IMR-90 (cell line): ENCODE measurements around the gene ATG4A. TPM values are rescaled to one million over a fixed set of nuclear protein-coding genes. Genes with fewer than 3 reads are reported as not detected.

Experiments
- ATAC-seq: fragments of 200-7000 bp; cut with Tn5 transposase; 2 replicates; pipeline ENCODE4 v1.9.1; 2020; ENCODE audit warnings: low read depth, mild to moderate bottlenecking, moderate library complexity
- BruUV-seq: library from RNA; stranded (reverse); fragments of 400-500 nt; replicated peaks from 2 replicates; lab custom pipeline; 2021; lab: Mats Ljungman, UMichigan
- CTCF ChIA-PET: fragments of 300-600 bp; formaldehyde crosslinking; extraction: SDS; loops from one replicate; lab custom pipeline; 2021; ENCODE audit warnings: antibody characterized with exemption; lab: Yijun Ruan, JAX
- POLR2A ChIA-PET: fragments of 300-600 bp; sonication (Branson Sonifier 250); formaldehyde crosslinking; loops from one replicate; lab custom pipeline; 2022; ENCODE audit warnings: antibody characterized with exemption; ENCODE audit not compliant: unreplicated experiment; lab: Charles Lee
- DNase-seq: peaks from one replicate; pipeline ENCODE4 v3.0.0; 2013
- H2AFZ ChIP-seq: replicated peaks from 2 replicates; pipeline ENCODE3; 2013; ENCODE audit warnings: low read length, mild to moderate bottlenecking; ENCODE audit not compliant: poor library complexity
- H2AK5ac ChIP-seq: 2 replicates; pipeline ENCODE4 v1.6.1; 2013; ENCODE audit warnings: low read depth, low read length, inconsistent platforms
- H2AK9ac ChIP-seq: replicated peaks from 2 replicates; pipeline ENCODE3; 2013; ENCODE audit warnings: mild to moderate bottlenecking, low read depth, low read length, moderate library complexity; ENCODE audit not compliant: poor library complexity
- H2BK120ac ChIP-seq: 2 replicates; pipeline ENCODE4 v1.6.1; 2013; ENCODE audit warnings: low read depth, low read length, inconsistent platforms
- H2BK15ac ChIP-seq: 3 replicates; pipeline ENCODE4 v1.6.1; 2013; ENCODE audit warnings: low read depth, low read length, inconsistent platforms
- H2BK20ac ChIP-seq: 2 replicates; pipeline ENCODE4 v1.6.1; 2013; ENCODE audit warnings: low read depth, mild to moderate bottlenecking, inconsistent platforms, low read length, moderate library complexity
- H2BK5ac ChIP-seq: 2 replicates; pipeline ENCODE4 v1.6.1; 2013; ENCODE audit warnings: mild to moderate bottlenecking, low read depth, low read length, inconsistent platforms; ENCODE audit not compliant: poor library complexity, severe bottlenecking
- H3K14ac ChIP-seq: replicated peaks from 2 replicates; pipeline ENCODE4 v1.6.1; 2013; ENCODE audit warnings: low read depth, low read length, inconsistent platforms
- H3K18ac ChIP-seq: 2 replicates; pipeline ENCODE4 v1.6.1; 2013; ENCODE audit warnings: low read depth, low read length, control low read depth
- H3K23ac ChIP-seq: 2 replicates; pipeline ENCODE4 v1.6.1; 2013; ENCODE audit warnings: low read depth, low read length, inconsistent platforms
- H3K27ac ChIP-seq: 2 replicates; pipeline ENCODE4 v1.5.1; 2013; ENCODE audit warnings: mild to moderate bottlenecking, control low read depth, low read length; ENCODE audit not compliant: insufficient read depth
- H3K27me3 ChIP-seq: 2 replicates; pipeline ENCODE4 v1.6.1; 2013; ENCODE audit warnings: low read length; ENCODE audit not compliant: control insufficient read depth, insufficient read depth
- H3K36me3 ChIP-seq: 2 replicates; pipeline ENCODE4 v1.6.1; 2013; ENCODE audit warnings: low read length, mixed read lengths; ENCODE audit not compliant: control insufficient read depth, insufficient read depth
- H3K4ac ChIP-seq: 2 replicates; pipeline ENCODE4 v1.6.1; 2013; ENCODE audit warnings: low read depth, low read length, inconsistent platforms
- H3K4me1 ChIP-seq: 2 replicates; pipeline ENCODE4 v1.6.1; 2013; ENCODE audit warnings: low read length, mixed read lengths; ENCODE audit not compliant: control insufficient read depth, insufficient read depth
- H3K4me2 ChIP-seq: 2 replicates; pipeline ENCODE4 v1.6.1; 2013; ENCODE audit warnings: low read depth, mild to moderate bottlenecking, control low read depth, low read length, moderate library complexity
- H3K4me3 ChIP-seq: 2 replicates; pipeline ENCODE4 v1.5.1; 2013; ENCODE audit warnings: low read depth, mild to moderate bottlenecking, control low read depth, low read length, moderate library complexity; ENCODE audit not compliant: insufficient read depth
- H3K56ac ChIP-seq: 2 replicates; pipeline ENCODE4 v1.6.1; 2013; ENCODE audit warnings: low read length, inconsistent platforms; ENCODE audit not compliant: insufficient read depth; ENCODE audit errors: extremely low read depth
- H3K79me1 ChIP-seq, 2 experiments: 2 replicates each; pipeline ENCODE4 v1.6.1; 2013; ENCODE audit warnings: low read length in 2 of 2, inconsistent platforms in 1 of 2, low read depth in 1 of 2
- H3K9ac ChIP-seq: 2 replicates; pipeline ENCODE4 v1.6.1; 2013; ENCODE audit warnings: low read depth, low read length, control low read depth
- H3K9me1 ChIP-seq: 2 replicates; pipeline ENCODE4 v1.6.1; 2013; ENCODE audit warnings: low read length, inconsistent platforms; ENCODE audit not compliant: insufficient read depth
- H3K9me3 ChIP-seq: 2 replicates; pipeline ENCODE4 v1.6.1; 2013; ENCODE audit warnings: low read length; ENCODE audit not compliant: control insufficient read depth, insufficient read depth
- H4K20me1 ChIP-seq: 2 replicates; pipeline ENCODE4 v1.6.1; 2013; ENCODE audit warnings: low read length, inconsistent platforms; ENCODE audit not compliant: insufficient read depth
- H4K5ac ChIP-seq: 2 replicates; pipeline ENCODE4 v1.6.1; 2013; ENCODE audit warnings: mild to moderate bottlenecking, low read depth, low read length, control low read depth
- H4K8ac ChIP-seq, 2 experiments: 2 replicates each; pipeline ENCODE4 v1.6.1; 2013; ENCODE audit warnings: low read depth in 2 of 2, low read length in 2 of 2, control low read depth in 1 of 2, inconsistent platforms in 1 of 2
- H4K91ac ChIP-seq: 2 replicates; pipeline ENCODE4 v1.6.1; 2013; ENCODE audit warnings: low read depth, low read length, inconsistent platforms; ENCODE audit not compliant: insufficient read depth
- BHLHE40 ChIP-seq: fragments of 150-350 bp; IDR thresholded peaks from 2 replicates; pipeline ENCODE4 v1.6.1; 2016; ENCODE audit warnings: mild to moderate bottlenecking, low read depth, low read length
- CEBPB ChIP-seq: IDR thresholded peaks from 2 replicates; pipeline ENCODE4 v1.6.1; 2012; ENCODE audit warnings: low read depth, low read length, improper control_type of control experiment
- CHD1 ChIP-seq: IDR thresholded peaks from 2 replicates; pipeline ENCODE4 v1.6.1; 2012; ENCODE audit warnings: low read depth, low read length, improper control_type of control experiment
- ELK1 ChIP-seq: fragments of 150-350 bp; IDR thresholded peaks from 2 replicates; pipeline ENCODE4 v1.6.1; 2016; ENCODE audit warnings: low read depth, mild to moderate bottlenecking, low read length, moderate library complexity, borderline replicate concordance
- FOS ChIP-seq: fragments of 150-350 bp; IDR thresholded peaks from 2 replicates; pipeline ENCODE4 v1.6.1; 2016; ENCODE audit warnings: low read depth, low read length
- MAFK ChIP-seq: IDR thresholded peaks from 2 replicates; pipeline ENCODE4 v1.6.1; 2012; ENCODE audit warnings: low read depth, low read length, improper control_type of control experiment
- MAZ ChIP-seq: IDR thresholded peaks from 2 replicates; pipeline ENCODE4 v1.6.1; 2012; ENCODE audit warnings: low read depth, mild to moderate bottlenecking, low read length, improper control_type of control experiment, moderate library complexity, borderline replicate concordance
- MXI1 ChIP-seq: IDR thresholded peaks from 2 replicates; pipeline ENCODE4 v1.6.1; 2012; ENCODE audit warnings: low read depth, mild to moderate bottlenecking, low read length, moderate library complexity, borderline replicate concordance
- NFE2L2 ChIP-seq: fragments of 150-350 bp; IDR thresholded peaks from 2 replicates; pipeline ENCODE4 v1.6.1; 2016; ENCODE audit warnings: low read depth, mild to moderate bottlenecking, low read length
- POLR2A ChIP-seq: IDR thresholded peaks from 2 replicates; pipeline ENCODE4 v1.6.1; 2012; ENCODE audit warnings: mild to moderate bottlenecking, low read depth, low read length
- RAD21 ChIP-seq: IDR thresholded peaks from 2 replicates; pipeline ENCODE4 v1.6.1; 2012; ENCODE audit warnings: low read length, improper control_type of control experiment
- RCOR1 ChIP-seq: IDR thresholded peaks from 2 replicates; pipeline ENCODE4 v1.6.1; 2012; ENCODE audit warnings: mild to moderate bottlenecking, low read length, improper control_type of control experiment; ENCODE audit not compliant: insufficient replicate concordance
- RFX5 ChIP-seq: IDR thresholded peaks from 2 replicates; pipeline ENCODE4 v1.8.0; 2012; ENCODE audit warnings: low read depth, mild to moderate bottlenecking, low read length, moderate library complexity
- SMC3 ChIP-seq: fragments of 150-350 bp; IDR thresholded peaks from 2 replicates; pipeline ENCODE4 v1.6.1; 2016; ENCODE audit warnings: low read depth, mild to moderate bottlenecking, antibody characterized with exemption, low read length, moderate library complexity
- USF2 ChIP-seq: fragments of 150-350 bp; IDR thresholded peaks from 2 replicates; pipeline ENCODE4 v1.6.1; 2017; ENCODE audit warnings: mild to moderate bottlenecking, antibody characterized with exemption, low read length, low read depth
- WGBS, 2 experiments: methylation state at CpG; one replicate each; pipeline versions ENCODE4 v1.1.5 to v1.1.7; 2013; ENCODE audit warnings: missing lambda C conversion rate in 2 of 2; ENCODE audit not compliant: insufficient read length in 1 of 2; ENCODE audit errors: extremely low coverage in 2 of 2; 5-methylcytosine and 5-hydroxymethylcytosine counted together
- dilution Hi-C: fragments of 300-500 bp; cut with HindIII; formaldehyde crosslinking; loops from one replicate; pipeline ENCODE4 v1.14.3; 2018; ENCODE audit warnings: low sequenced_read_pairs; ENCODE audit not compliant: unreplicated experiment
- in situ Hi-C: fragments of 300-500 bp; cut with MboI; formaldehyde crosslinking; loops from 3 replicates; pipeline ENCODE4 v1.14.3; 2019; ENCODE audit warnings: low sequenced_read_pairs, inconsistent platforms, mixed read lengths
- intact Hi-C: fragments of 100-400 bp; cut with micrococcal nuclease; formaldehyde crosslinking; loops from 2 replicates; pipeline ENCODE4 v1.10.0; 2022
- polyA plus RNA-seq, 3 experiments: library from polyadenylated mRNA; depleted of rRNA; stranded (reverse); fragments of >200 nt; gene quantifications; 2 replicates each; pipeline ENCODE4 v1.2.3, GENCODE V29; 2012; ENCODE audit warnings: low replicate concordance in 1 of 3
- total RNA-seq: library from RNA; depleted of rRNA; stranded (reverse); fragments of >200 nt; gene quantifications from 2 replicates; pipeline ENCODE4 v1.2.3, GENCODE V29; 2012
- TF ChIP-seq, protein P1 (sequence below): conservative IDR thresholded peaks from 2 replicates; pipeline ENCODE4 v1.5.1; 2012; ENCODE audit warnings: mild to moderate bottlenecking, low read depth, low read length, improper control_type of control experiment

The ATG4A gene
- total and polyA plus RNA-seq, 2 of the 4 experiments (the other 2 are of a cell fraction): 8.2 to 14.7 TPM

GRCh38 chrX:108169768-108170167 lies 78.2 kb downstream of the ATG4A start:
- Histone ChIP-seq H2AFZ (no peak overlapping the region), H4K91ac (no peak overlapping the region), H3K14ac (no peak overlapping the region), H3K18ac (no peak overlapping the region), H3K79me1 (no peaks in the 10 kb centered on the region), H4K20me1 (no peaks in the 10 kb centered on the region), H3K27ac (no peak overlapping the region), H3K9me1 (no peaks in the 10 kb centered on the region; the same call in none of the 2 replicates), H4K8ac (no peak overlapping the region), H3K4me1 (no peaks in the 10 kb centered on the region; the same call in 1 of the 2 replicates), H3K4me3 (no peak overlapping the region), H2AK9ac (no peak overlapping the region), H3K4ac (no peak overlapping the region), H3K4me2 (no peak overlapping the region), H3K36me3 (no peaks in the 10 kb centered on the region), H3K56ac (no peak overlapping the region), H2AK5ac (no peak overlapping the region), H2BK120ac (no peak overlapping the region), H3K23ac (no peak overlapping the region), H3K9ac (no peak overlapping the region), H4K5ac (no peak overlapping the region), H2BK15ac (no peak overlapping the region), H2BK20ac (no peak overlapping the region), H3K9me3 (no peaks in the 10 kb centered on the region), H2BK5ac (no peak overlapping the region), H3K27me3 (peaks cover 6% of the 10 kb centered on the region; the same call in 1 of the 2 replicates)
- intact Hi-C loops: loop anchor here (10.0 kb wide), 1 partner anchor 135 kb away; no protein-coding TSS in a partner anchor
- dilution Hi-C loops: no loop called here
- no TSS peak for BruUV-seq
- TF ChIP-seq USF2 (no peak), NFE2L2 (no peak), POLR2A (no peak), MAFK (no peak), RFX5 (no peak), ELK1 (no peak), RAD21 (no peak), MXI1 (no peak), CHD1 (no peak), RCOR1 (no peak), FOS (no peak), BHLHE40 (no peak), SMC3 (no peak), MAZ (no peak), CEBPB (no peak)
- TF ChIP-seq, protein P1, sequence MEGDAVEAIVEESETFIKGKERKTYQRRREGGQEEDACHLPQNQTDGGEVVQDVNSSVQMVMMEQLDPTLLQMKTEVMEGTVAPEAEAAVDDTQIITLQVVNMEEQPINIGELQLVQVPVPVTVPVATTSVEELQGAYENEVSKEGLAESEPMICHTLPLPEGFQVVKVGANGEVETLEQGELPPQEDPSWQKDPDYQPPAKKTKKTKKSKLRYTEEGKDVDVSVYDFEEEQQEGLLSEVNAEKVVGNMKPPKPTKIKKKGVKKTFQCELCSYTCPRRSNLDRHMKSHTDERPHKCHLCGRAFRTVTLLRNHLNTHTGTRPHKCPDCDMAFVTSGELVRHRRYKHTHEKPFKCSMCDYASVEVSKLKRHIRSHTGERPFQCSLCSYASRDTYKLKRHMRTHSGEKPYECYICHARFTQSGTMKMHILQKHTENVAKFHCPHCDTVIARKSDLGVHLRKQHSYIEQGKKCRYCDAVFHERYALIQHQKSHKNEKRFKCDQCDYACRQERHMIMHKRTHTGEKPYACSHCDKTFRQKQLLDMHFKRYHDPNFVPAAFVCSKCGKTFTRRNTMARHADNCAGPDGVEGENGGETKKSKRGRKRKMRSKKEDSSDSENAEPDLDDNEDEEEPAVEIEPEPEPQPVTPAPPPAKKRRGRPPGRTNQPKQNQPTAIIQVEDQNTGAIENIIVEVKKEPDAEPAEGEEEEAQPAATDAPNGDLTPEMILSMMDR: no peak
- in situ Hi-C loops: no loop called here
- ChIA-PET CTCF (no interaction called here), POLR2A (interaction anchor here (0.6 kb wide), 1 partner anchor 48 kb away, joined by 4 read pairs; no protein-coding TSS in a partner anchor)
- ATAC-seq (no peak), DNase-seq (no peak)
- WGBS, 2 experiments: no CpG with 5 or more reads among the region's 3 CpGs
